HG02970 (cell line): ENCODE results near the gene TRIP10.
A peak's percentile ranks its signal among the peaks of the same experiment; 100 is the strongest.

Experiments
- ATAC-seq: cut with Tn5 transposase; IDR thresholded peaks from one replicate; pipeline ENCODE4 v1.9.1; 2021; ENCODE audit warnings: mild to moderate bottlenecking, moderate library complexity, moderate number of reproducible peaks; ENCODE audit not compliant: unreplicated experiment, low FRiP score

TRIP10 gene

GRCh38 chr19:6723738-6724137 lies 15.7 kb upstream of the TRIP10 start:
- no peak for ATAC-seq

- no peak for ATAC-seq
Measured at GRCh38 chr19:6724631-6725492, 14.6 kb upstream of the TRIP10 start.

- no peak for ATAC-seq
Measured at GRCh38 chr19:6725513-6726231, 13.8 kb upstream of the TRIP10 start.

DNA sequence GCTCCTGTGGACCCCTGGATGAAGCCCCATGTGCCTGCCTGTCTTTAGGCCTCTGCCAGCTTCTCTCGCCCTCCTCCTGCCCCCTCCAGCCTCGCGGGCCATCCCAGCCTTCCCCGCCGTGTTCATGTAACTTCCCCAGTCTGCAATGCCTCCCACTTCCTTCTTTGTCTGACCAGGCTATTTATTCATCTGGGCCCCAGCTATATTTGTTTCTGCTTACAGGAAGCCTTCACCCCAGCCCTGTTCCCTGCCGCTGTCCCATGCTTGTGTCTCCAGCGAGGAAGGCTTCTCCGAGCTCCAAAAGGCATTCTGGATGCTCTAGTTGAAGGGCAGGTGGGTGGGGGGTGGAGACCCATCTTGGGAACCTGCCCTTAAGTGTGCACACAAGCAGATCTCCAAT lies 11.1 kb upstream of the TRIP10 start:
- no peak for ATAC-seq

DNA sequence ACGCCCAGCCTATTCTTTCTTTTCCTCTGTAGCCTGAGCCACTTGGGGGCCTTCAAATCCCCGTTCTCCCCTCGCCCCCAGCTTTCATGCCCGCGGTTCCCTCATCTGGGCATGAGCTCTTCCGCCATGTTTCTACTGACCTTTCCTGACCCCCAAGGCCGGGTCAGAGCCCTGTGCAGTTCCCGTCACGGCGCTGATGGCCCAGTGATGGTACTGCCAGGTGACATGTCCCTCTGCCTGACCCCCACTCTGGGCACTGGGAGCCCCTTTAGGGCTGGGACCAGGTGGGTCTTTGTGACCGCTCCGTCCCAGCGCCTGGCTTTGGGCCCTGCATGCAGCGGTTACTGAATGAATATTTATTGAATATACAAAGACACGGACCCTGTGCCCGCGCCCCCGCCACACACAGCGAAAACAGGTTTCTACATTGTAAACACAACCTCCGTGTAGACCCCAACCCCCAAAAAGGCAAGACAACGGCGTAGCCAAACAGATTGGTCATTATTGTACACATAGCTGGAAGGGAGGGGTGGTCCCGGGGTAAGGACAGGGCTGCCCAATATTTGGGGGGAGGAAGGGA lies 9.8 kb upstream of the TRIP10 start:
- ATAC-seq, result no peak

GRCh38 chr19:6730153-6730804 lies 9.2 kb upstream of the TRIP10 start:
- ATAC-seq, result no peak

DNA sequence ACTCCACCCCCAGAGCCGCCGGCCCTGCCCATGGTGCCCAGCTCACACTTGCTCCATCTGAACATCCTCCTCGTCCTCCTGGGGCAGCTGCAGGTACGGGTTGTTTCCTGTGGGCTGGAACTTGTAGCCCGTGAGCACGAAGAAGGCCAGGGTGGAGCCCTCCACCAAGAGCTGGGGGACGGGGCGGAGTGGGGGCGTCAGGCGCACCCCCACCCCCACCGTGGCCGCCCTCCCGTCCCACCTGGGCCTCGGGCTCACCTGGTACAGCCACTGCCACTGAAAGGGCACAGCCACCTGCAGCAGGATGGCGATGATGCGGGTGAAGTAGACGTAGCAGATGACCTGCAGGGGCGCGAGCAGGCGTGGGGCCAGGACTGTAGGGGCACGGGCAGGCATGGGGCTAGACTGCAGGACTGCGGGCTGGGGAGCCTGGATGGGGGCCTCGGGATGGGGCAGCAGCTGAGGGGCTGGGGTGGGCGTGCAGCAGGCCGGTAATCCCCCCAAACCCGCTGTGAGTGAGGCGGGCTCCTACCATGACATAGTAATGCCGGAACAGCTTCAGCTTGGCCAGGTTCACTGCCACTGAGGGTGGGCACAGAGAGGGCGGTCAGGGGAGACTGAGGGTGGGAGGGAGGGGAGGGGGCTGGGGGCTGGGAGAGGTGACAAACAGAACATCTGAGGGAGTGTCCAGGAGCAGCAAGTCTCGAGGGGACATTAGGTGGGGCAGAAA lies 8.4 kb upstream of the TRIP10 start:
- no peak for ATAC-seq

- no peak for ATAC-seq
Measured at GRCh38 chr19:6731822-6732221, 7.7 kb upstream of the TRIP10 start.

- ATAC-seq, result no peak
Measured at GRCh38 chr19:6732803-6733337, 6.6 kb upstream of the TRIP10 start.

DNA sequence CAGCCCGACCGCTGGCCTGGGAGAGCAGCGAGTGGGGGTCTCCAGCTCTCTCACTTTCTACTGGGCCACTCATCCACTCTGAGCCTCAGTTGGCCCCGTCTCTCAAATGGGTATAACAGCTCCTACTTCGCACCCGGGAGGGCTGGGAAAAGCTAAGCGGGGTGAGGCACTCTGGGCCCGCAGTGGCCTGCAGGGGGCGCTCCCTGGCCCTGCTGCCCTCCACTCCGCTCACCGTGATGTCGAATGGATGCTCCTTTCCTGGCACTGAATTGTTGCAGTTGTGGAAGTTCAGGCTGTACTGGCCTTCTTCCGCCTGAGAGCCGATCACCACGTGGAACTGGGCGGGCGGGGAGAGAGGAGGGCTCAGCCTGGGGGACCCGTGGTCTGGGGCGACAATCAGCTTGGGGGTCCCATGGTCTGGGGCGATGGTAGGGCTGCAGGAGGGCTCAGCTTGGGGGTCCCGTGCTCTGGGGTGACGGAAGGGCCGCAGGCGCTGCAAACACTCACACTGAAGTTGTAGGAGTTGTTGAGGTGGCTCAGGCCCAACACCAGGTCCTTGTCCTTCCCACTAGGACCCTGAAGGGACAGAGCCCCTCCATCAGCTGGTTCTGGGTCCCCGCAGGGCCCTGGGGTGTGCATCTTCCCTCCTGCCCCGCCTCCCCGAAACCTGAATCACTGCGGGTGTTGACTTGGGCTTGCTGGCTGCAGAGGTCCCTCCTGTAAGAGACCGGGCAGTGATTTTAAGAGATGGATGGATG lies 6.0 kb upstream of the TRIP10 start:
- ATAC-seq, result no peak

- ATAC-seq, result no peak
Measured at GRCh38 chr19:6734096-6734696, 5.3 kb upstream of the TRIP10 start.

DNA sequence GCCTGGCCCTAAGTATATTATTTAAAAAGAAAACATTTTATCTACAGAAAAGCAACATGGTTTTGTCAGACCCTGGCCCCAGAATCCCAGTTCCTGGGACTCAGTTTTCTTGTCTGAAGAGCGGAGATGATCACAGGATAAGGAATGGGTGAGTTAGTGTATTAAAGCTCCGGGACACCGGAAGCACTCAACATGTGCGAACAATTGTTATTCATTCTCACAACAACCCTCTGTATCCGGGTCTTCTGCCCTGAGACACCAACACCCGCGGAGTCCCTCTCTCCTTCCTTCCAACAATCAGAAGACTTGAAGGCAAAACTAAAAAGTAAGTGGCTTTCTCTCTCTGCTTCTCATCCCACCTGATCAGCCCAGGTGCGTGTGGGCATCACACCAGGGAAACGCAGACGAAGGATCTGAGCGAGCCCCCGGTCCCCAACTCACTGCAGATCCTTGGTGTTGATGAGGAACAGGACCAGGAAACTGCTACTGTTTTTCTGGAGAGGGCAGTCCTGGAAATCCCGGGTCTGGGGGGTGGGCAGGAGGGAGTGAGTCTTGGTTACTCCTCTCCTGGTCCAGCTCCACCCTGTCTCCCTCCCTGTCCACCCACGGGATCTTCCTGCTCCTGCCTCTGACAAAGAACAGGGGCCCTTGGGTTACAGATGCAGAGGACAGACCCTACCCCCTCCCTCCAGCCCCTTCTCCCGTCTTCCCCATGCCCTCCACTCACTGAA lies 4.1 kb upstream of the TRIP10 start:
- no peak for ATAC-seq

- no peak for ATAC-seq
Measured at GRCh38 chr19:6736169-6736916, 3.1 kb upstream of the TRIP10 start.

DNA sequence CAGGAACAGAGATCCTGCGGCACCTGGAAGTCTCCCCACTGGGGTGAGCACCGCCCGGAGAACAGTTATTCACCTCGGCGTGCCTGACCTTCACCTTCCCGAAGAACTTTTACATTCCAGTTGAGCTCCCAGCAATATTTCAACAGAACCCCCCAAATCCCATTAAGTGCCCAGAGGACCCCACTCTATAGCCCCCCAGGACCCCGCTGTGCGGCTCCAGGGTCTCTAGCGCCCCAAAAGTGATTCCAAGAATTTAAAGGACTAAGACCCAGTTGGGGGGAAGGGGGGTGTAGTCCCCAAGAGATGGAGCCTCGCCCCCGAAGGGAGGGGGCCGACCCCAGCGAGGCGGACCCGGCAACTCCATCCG lies 2.6 kb upstream of the TRIP10 start:
- no peak for ATAC-seq

DNA sequence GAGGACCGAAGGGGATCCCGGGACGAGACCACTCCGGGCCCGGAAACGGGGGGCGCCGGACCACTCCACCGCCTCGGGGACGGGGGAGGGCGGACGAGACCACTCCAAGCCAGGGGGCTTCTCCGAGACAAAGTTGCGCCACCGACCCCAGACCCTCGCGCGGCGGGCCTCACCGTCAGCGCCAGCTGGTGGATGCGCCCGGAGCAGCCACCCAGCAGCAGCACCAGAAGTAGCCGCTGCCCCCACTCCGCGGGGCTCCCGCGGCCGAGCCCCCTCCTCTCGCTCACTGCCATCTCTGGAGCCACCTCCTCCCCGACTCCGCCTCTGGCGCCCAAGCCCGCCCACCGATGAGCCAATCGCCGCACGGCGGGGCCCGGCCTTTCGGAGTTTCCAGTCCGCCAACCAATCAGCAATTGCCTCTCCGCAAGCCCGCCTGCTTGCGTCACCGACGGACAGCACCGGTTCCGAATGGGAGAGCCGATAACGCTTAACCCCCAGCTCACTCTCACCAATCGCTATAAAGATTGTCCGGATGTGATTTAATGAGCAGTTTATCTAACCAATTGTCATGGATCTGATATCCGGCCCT lies 2.1 kb upstream of the TRIP10 start, which contains the start of gene GPR108:
Gene GPR108 (minus strand): TSS at position 297 of the 589 bp plus-strand sequence. CDS start 4 bp downstream, at position 293.
- peak; percentile 59 for ATAC-seq

DNA sequence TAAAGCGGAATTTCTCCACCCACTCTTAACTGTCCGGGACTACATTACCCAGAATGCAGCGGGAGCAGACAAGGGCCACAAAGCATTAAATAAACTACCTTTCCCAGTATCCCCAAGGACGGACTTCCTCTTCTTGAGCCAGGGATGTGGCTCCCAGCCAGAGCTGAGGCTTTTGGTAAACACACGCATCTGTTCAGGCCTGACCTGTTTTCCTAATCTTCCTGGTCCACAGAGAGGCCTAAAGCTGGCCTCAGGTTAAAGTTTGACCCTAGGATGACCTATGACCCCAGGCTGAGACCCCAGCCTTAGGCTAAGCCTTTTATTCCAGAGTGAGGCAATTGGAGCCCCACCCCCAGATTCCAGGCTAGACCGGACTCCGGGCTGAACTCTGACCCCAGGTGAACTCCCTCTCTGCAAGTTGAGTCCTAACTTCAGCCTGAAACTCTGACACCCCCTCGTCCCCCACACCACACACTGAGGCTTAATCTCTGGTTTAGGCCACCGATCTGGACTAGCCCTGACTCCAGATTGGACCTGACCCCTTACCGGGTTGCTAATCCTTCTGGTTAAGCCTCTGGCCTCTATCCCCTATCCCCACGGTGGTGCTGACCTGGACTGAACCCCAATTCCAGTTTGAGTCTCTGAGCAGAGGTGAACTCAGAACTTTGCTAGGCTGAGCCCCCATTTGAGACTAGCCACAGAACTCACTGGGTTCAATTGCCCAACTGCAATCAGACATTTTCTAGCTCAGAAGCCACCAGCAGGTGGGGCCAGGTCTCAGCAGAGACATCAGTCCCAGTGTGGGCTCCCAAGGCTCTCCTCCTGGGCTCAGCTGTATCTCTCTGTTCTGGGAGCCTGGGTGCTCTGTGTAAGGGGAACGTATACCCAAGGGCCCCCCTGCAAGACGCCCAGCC lies 1.4 kb upstream of the TRIP10 start:
- no peak for ATAC-seq
